Stimulated activated CD8-positive, alpha-beta memory T cell treated with anti-CD3 and anti-CD28 coated beads, Interleukin-4, amount 100 ng/mL, for 48 hours (primary cell): Measurements from ENCODE around the gene QPCT.

Experiments
- DNase-seq: peaks from one replicate; pipeline ENCODE4 v3.0.0-alpha.2; 2020

QPCT gene

DNA sequence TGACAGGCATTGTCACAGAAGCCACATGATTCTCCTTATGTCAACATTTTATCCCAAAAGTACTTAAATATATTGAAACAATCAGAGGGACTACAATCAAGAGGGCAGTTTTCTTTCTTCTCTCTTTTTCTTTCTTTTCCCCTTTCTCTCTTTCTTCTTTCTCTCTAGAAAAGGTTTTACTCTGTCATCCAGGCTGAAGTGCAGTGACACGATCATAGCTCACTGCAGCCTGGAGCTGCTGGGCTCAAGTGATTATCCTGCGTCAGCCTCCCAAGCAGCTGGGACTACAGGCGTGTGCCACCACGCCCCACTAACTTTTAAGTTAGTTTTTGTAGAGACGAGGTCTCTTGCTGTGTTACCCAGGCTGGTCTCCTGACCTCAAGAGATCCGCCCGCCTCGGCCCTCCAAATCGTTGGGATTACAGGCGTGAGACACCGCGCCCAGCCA, 18.8 kb upstream of the QPCT start:
- DNase-seq, result no peak

- no peak for DNase-seq
Measured at GRCh38 chr2:37326285-37326684, 18.1 kb upstream of the QPCT start.

DNA sequence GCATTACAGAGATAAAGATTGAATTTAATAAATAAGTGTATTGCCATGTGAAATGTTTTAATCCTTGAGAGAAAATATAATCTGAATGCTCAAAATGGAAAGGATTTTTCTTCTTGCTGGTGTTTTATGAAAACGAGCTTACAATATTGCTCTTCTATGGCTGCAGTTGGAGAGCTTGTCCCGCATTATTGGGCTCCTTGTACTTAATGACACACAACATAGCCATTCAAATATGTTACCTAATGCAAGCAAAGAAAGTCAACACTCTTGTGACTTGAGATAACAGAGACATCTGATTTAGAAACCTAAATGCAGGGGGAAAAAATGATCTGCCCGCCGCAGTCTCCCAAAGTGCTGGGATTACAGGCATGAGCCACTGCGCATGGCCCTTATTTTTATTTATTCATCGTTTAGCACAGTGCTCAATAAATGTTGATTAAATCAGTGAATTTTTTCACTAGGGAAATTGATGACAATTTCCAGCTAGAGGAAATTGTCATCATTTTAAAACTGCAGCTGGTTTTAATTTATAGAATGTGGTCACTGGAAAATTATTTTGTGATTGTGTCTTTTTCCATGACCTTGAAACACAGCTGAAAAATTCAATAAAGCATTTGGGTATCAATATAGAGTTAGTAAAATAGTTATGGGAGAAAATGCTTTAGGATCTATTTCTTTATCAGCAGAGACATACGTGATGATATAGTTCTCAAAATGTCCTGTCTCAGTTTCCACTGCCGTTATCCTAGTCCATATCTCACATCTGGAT, 17.4 kb upstream of the QPCT start:
- DNase-seq, result no peak

DNA sequence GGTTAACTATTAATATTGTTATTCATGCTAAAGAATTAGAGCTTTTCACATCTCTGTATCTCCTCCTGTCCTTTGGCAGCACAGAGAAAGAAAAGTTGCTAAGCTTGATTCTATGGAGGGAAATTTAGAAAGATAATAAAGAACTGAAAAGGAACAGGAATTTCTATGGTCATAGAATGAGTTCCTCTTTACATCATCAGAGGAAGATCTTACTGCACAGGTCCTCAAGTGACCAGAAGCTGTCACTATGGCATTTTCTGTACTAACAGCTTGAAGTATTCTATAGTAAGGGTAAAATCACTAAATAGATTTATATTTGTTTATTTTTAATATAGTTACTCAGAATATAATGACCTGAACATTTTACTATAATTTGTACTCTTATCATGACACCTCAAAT, 13.7 kb upstream of the QPCT start:
- DNase-seq, result no peak

GRCh38 chr2:37332560-37332959, 11.9 kb upstream of the QPCT start:
- no peak for DNase-seq

GRCh38 chr2:37333256-37333655, 11.2 kb upstream of the QPCT start:
- no peak for DNase-seq

- DNase-seq, result no peak
Measured at GRCh38 chr2:37335604-37336003, 8.8 kb upstream of the QPCT start.

GRCh38 chr2:37337620-37338280, 6.7 kb upstream of the QPCT start:
- no peak for DNase-seq

DNA sequence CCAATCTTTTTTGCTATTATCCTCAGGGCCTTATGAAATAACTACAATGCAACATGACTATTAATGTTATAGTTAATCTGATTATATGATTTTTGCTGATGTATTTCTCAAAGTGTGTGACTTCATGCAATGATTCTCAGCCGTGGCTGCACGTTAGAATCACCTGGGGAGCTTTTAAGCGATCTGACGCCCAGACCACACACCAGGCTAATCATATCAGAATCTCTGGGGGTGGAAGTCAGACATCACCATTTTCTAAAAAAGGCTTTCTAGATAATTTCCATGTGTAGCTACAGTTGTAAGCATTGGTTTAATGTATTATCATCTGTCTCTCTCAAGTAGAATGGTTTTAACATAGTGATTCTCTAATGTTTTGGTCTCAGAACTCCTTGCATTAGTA, 5.5 kb upstream of the QPCT start:
- DNase-seq, result no peak

GRCh38 chr2:37340637-37341036, 3.8 kb upstream of the QPCT start:
- no peak for DNase-seq

DNA sequence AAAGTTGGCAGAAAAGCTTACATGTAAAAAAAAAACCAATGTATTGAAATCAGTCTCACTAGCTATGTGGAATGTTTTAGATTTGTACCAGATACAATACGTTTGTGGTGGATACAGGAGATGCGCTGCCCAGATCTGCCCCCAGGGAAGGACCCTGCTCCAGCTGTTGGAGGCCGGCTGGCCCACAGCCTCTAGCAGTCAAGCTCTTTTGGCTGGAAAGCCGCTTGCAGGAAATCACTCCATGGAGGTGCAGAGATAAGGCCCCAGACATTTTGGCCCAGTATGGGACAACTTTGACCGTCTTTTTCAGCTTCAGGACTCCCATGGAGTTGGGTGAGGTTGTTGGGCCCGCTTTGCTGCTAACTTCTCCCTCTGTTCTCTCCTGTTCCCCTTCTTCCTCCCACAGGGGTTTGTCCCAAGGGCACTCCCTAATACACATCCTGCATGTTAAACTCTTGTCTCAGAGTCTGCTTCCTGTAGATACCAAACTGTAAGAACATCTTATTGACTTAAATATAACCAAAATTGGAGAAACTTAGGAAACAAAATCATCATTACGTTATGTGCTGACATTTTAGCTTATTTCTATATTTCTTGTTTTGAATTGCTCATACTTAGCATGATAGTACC, 1.7 kb upstream of the QPCT start:
- no peak for DNase-seq

DNA sequence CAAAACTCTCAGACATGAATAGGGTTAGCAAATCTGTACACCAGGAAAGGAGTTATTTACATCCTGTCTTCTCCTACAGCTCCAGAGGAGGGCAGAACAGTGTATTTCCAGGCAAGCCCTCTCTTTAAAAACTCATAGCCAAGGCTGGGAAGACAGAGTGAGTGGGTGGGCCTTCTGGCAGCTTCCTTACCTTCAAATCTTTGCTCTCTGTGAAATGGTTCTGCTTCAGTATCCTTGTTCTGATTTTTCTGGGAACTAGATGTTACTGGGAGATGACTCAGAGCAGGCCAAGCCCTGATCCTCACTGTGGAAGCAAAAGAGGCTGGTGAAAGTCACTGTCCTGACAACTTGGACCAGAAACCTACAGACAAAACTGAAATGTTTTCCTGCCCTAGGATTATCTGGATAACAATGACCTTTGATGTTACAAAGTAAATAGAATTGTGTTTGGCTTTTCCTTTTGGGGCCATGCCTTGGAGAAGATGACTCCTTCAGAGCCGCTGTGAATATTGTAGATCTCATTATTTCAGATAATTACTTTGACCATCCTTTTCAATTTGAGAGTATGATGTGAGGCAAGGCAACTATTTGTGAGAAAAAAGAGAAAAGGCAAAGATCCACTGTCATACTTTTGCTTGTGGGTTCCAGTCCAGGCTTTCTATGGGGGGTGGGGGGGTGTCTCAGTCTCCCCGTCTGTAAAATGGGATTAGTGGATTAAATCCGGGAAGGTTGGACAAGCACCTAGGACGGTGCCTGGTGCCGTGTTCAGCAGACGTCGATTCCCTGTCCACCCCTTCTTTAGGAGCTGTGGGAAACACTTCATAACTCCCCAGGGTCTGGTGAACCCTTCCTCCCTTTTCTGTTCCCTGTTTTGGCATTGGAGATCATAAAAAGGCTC, 644 bp upstream of the QPCT start:
- no peak for DNase-seq

- DNase-seq, result no peak
Measured at GRCh38 chr2:37348155-37348554, 3.7 kb downstream of the QPCT start.

DNA sequence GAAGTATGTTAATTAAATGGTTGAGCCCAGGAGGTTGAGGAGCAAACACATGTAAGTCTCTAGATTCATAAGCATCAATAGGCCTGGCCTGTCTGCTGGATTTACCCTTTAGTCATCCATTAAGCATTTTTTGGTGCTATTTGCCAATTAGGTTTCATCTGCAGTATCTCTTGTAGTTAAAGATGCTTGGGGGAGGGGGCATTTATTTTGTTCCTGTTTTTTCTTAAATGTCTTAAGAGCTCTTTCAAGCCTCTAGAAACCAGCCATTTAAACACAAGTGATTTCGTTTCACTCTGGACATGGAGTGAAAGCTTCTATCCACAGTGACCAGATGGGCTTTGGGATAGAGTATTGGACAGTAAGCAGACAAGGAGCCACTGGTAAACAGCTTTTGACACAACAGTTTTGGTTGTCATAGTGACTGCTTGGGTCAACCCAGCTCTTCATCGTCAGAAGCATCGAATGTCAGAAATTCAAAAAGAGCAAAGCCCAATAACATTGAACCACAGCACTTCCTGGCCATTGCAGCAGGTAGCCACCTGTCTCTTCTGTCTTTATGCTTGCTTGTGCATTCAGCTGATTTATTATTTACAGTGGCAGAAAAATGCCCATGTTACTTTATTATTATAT, 4.9 kb downstream of the QPCT start:
- DNase-seq, result no peak

- no peak for DNase-seq
Measured at GRCh38 chr2:37350034-37350433, 5.6 kb downstream of the QPCT start.

DNA sequence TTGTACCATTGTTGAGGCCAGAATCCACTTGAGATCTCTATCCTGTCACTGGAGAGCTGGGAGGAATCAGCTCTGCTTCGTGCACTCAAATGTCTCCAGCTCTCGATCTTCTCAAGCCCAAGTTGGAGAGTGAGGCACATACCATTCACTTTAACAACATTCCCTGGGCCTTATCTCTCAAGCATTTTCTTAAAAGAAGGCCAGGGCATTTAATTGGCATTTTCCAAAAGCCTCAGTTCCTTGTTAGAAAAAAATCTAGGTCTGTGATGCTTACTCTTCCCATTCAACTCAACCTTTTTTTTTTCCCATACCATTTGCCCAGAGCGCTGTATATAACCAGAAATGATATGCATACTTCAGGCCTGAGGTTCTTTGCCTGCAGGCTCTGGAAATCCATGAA, 10.1 kb downstream of the QPCT start:
- no peak for DNase-seq

GRCh38 chr2:37355735-37356134, 11.3 kb downstream of the QPCT start:
- no peak for DNase-seq

DNA sequence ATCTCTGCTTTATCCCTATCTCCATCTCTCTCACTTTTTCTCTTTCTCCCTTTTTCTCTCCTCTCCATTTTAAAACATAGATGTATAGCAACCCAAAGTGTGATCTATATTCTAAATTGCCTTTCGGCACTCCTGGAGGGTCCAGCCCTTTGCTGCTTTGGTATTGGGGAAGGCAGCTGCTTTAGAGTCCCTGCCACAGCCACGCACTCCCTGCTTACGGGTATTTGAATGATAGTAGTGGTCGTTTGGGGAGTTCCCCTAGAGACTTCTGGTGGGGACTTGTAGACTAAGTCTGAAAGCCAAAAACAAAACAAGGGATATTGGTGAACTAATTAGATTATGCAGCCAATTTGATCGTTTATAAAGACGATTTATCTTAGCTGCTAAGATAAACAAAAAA, 11.9 kb downstream of the QPCT start:
- DNase-seq, result no peak

DNA sequence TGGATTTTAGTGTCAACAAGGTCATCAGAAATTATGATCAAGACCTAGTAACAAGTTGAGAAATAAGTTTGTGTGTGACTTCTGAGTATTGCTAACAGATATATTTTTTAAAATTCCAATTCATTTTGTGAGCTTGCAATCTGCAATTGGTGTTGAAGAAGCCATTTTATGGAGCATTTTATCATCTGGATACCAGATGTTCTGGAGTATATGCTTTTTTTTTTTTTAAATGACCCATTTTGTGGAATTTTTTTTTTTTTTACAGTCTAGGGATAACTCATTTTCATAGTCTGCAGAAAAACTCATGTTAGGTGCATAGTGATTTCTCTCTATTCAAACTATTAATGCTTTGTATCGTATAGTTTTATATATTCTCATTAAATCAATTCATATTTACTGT, 12.6 kb downstream of the QPCT start:
- DNase-seq, result no peak

- no peak for DNase-seq
Measured at GRCh38 chr2:37357530-37357929, 13.1 kb downstream of the QPCT start.

GRCh38 chr2:37358466-37358865, 14.0 kb downstream of the QPCT start:
- DNase-seq, result no peak

- DNase-seq, result no peak
Measured at GRCh38 chr2:37361216-37361815, 16.9 kb downstream of the QPCT start.
